Caki2 (cell line): ENCODE data around the gene B3GNT8. TPM values are rescaled to one million over a fixed set of nuclear protein-coding genes. Genes with fewer than 3 reads are reported as not detected.
"Not testable (repeated sequence)": the region's sequence is repeated elsewhere in the genome, so short reads cannot be mapped to it uniquely, and the experiment has no call there.

Experiments
- DNase-seq: peaks from one replicate; pipeline ENCODE4 v3.0.0-alpha.2; 2015; ENCODE audit warnings: low read depth
- in situ Hi-C: cut with HindIII; loops from 2 replicates; pipeline ENCODE4 v1.10.0; 2016; ENCODE audit warnings: low sequenced_read_pairs, low pct_unique_long_range_greater_than_20kb, mixed read lengths
- total RNA-seq: library from RNA; depleted of rRNA; stranded (reverse); fragments of >200 nt; shearing (Covaris generic); gene quantifications from 2 replicates; pipeline ENCODE4 v1.2.3, GENCODE V29; 2014; ENCODE audit warnings: low replicate concordance; rRNA removed

The B3GNT8 gene
- 0.41 TPM in 1 of 2 replicates, not detected in the other for total RNA-seq

- in situ Hi-C loops: no loop called here
Measured at GRCh38 chr19:41426952-41427646, at the start of gene B3GNT8. B3GNT8 (minus strand) TSS chr19:41427374; CDS start chr19:41426778, 596 bp downstream.

GRCh38 chr19:41476583-41476982 is 49.4 kb upstream of the B3GNT8 start:
- in situ Hi-C loops: no loop called here
- no peak for DNase-seq

More at GRCh38 chr19:41426952-41427646, at the start of gene B3GNT8:
- no peak for DNase-seq

- DNase-seq, in situ Hi-C loops: not testable (repeated sequence)
Measured at GRCh38 chr19:41463257-41464256, 36.4 kb upstream of the B3GNT8 start.

GRCh38 chr19:41462497-41462896 is 35.3 kb upstream of the B3GNT8 start:
- in situ Hi-C loops: no loop called here
- DNase-seq: no peak

- DNase-seq: no peak
- in situ Hi-C loops: no loop called here
Measured at GRCh38 chr19:41457241-41457640, 30.1 kb upstream of the B3GNT8 start.

GRCh38 chr19:41456342-41456918 is 29.3 kb upstream of the B3GNT8 start:
- in situ Hi-C loops: no loop called here
- no peak for DNase-seq

- in situ Hi-C loops: no loop called here
- DNase-seq: no peak
Measured at GRCh38 chr19:41455936-41456335, 28.8 kb upstream of the B3GNT8 start.

GRCh38 chr19:41452584-41453275 is 25.6 kb upstream of the B3GNT8 start:
- in situ Hi-C loops: no loop called here
- DNase-seq: no peak

- in situ Hi-C loops: no loop called here
Measured at GRCh38 chr19:41449865-41450178, 22.6 kb upstream of the B3GNT8 start.

GRCh38 chr19:41449079-41449864 is 22.1 kb upstream of the B3GNT8 start:
- in situ Hi-C loops: no loop called here
- peak; percentile 70 for DNase-seq

More at GRCh38 chr19:41449865-41450178, 22.6 kb upstream of the B3GNT8 start:
- DNase-seq: no peak

GRCh38 chr19:41447732-41448332 is 20.7 kb upstream of the B3GNT8 start:
- in situ Hi-C loops: no loop called here
- no peak for DNase-seq

- in situ Hi-C loops: no loop called here
- DNase-seq: no peak
Measured at GRCh38 chr19:41445575-41445974, 18.4 kb upstream of the B3GNT8 start.

GRCh38 chr19:41443813-41444455 is 16.8 kb upstream of the B3GNT8 start:
- no peak for DNase-seq
- in situ Hi-C loops: no loop called here

GRCh38 chr19:41442473-41443355 is 15.5 kb upstream of the B3GNT8 start, which contains the start of gene ERICH4:
ERICH4 (plus strand) TSS chr19:41443156; CDS start chr19:41443170, 14 bp downstream.
- in situ Hi-C loops: no loop called here
- no peak for DNase-seq

- no peak for DNase-seq
Measured at GRCh38 chr19:41441321-41441945, 14.3 kb upstream of the B3GNT8 start.

More at GRCh38 chr19:41441321-41441945, 14.3 kb upstream of the B3GNT8 start:
- in situ Hi-C loops: no loop called here
